Measurements from ENCODE around the gene PPFIBP1. TPM values are rescaled to one million over a fixed set of nuclear protein-coding genes. Genes with fewer than 3 reads are reported as not detected.
A peak's percentile ranks its signal among the peaks of the same experiment; 100 is the strongest.
"Not testable (repeated sequence)": the region's sequence is repeated elsewhere in the genome, so short reads cannot be mapped to it uniquely, and the experiment has no call there.

Gene PPFIBP1
- total and polyA plus RNA-seq, 9 donors, result 61.3 to 216 (median 155) TPM

DNA sequence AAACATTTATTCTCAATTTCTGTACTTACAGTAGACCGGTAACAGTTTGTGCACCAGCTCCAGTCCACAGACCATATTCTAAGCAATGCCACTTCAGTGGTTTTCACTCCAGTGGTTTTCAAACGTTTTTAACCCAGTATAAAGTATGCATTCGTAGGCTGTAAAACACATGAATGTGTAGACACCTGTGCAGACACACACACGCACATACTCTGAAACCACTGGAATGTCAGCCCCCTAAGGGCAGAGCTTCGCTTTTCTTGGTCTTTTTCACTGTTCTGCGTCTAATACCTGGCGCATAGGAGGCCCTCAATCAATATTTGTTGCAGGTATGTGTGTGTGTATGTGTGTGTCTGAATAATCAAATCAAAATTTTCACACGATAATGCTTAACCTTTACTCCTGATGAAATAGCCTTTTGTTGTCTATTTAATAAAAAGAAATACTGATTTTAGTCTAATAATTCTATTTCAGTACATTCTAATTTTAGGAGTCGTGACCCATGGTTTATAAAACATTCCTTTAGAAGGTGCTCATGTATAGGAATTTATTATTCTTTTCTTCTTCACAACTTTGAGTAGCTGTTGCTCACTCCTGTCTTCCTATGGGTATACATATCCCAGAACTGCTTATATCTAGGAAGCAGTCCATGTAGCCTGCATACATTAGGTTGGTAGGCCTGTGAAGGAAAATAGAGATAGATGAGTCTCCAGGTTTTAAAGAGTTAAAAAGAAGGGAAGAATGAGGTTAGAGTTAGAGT, 98.6 kb downstream of the PPFIBP1 start:
- Histone ChIP-seq H3K27me3 (no peaks in the 10 kb centered on the region), H3K27ac (no peak overlapping the region), H3K36me3 (no peaks in the 10 kb centered on the region), H3K4me1 (ENCODE audit: insufficient read depth) (peaks cover 12% of the 10 kb centered on the region), H3K9me3 (no peaks in the 10 kb centered on the region), H3K4me3 (no peak overlapping the region)
- WGBS, 3 donors, result 86 to 91% (median 86%) methylated on average over 9 of the region's 9 CpGs
- no peak for DNase-seq
- intact Hi-C loops (cut with DNase I), result loop anchor here in 2 of 4 donors (10.0 kb wide), 1 partner anchor 98 kb away; the partner anchor contains the start of gene PPFIBP1 (in 2 of the 2)
- no peak for TF ChIP-seq POLR2A (IDR thresholded peaks at IDR 0.05)
- TF ChIP-seq, protein P1, sequence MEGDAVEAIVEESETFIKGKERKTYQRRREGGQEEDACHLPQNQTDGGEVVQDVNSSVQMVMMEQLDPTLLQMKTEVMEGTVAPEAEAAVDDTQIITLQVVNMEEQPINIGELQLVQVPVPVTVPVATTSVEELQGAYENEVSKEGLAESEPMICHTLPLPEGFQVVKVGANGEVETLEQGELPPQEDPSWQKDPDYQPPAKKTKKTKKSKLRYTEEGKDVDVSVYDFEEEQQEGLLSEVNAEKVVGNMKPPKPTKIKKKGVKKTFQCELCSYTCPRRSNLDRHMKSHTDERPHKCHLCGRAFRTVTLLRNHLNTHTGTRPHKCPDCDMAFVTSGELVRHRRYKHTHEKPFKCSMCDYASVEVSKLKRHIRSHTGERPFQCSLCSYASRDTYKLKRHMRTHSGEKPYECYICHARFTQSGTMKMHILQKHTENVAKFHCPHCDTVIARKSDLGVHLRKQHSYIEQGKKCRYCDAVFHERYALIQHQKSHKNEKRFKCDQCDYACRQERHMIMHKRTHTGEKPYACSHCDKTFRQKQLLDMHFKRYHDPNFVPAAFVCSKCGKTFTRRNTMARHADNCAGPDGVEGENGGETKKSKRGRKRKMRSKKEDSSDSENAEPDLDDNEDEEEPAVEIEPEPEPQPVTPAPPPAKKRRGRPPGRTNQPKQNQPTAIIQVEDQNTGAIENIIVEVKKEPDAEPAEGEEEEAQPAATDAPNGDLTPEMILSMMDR (IDR thresholded peaks at IDR 0.05), result no peak
- TF ChIP-seq EP300 (IDR thresholded peaks at IDR 0.05), result no peak

DNA sequence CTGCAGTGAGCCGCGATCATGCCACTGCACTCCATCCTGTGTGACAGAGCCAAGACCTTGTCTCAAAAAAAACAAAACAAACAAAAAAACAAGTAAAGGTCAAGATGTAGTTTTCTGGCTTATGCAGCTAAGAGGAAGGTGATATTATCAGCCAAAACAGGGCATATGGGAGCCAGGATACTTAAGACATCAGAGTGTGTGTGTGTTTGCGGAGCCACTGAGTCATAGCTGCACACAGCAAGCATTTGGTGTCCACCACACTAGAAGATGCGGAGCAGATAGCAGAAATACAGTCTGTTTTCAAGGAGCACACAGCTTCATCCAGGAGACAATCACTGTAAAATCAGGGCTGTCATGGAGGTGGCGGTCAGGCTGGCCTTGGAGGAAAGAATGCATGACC, 99.6 kb downstream of the PPFIBP1 start:
- Histone ChIP-seq H3K9me3 (no peaks in the 10 kb centered on the region), H3K4me3 (no peak overlapping the region), H3K27me3 (no peaks in the 10 kb centered on the region), H3K27ac (no peak overlapping the region), H3K36me3 (no peaks in the 10 kb centered on the region), H3K4me1 (ENCODE audit: insufficient read depth) (peaks cover 14% of the 10 kb centered on the region)
- 59 to 67% (median 64%) methylated on average over 5 of the region's 5 CpGs for WGBS, 3 donors
- DNase-seq, result no peak
- TF ChIP-seq POLR2A (IDR thresholded peaks at IDR 0.05) (no peak), EP300 (IDR thresholded peaks at IDR 0.05) (no peak)
- TF ChIP-seq, protein P1 (IDR thresholded peaks at IDR 0.05), result no peak
- intact Hi-C loops (cut with DNase I), result loop anchor here in 2 of 4 donors (10.0 kb wide), 1 partner anchor 99 kb away; the partner anchor contains the start of gene PPFIBP1 (in 2 of the 2)

DNA sequence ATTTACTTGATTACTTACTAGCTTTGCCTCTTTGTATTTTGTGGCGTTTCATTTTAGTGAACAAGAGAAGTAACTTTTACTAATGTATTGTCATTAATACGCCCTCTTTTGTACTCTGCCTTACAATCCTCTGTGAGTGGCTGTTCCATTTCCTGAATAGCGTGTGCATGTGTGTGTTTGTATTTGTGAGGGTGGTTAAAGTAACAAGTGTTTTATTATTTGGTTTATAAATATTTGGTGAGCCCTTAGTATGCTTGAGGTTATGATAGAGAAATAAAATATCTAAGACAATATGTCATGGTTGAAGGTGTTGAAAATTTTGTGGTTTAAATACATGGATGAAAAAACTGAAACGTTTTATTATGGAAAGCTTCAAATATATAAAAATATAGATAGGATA, 100.6 kb downstream of the PPFIBP1 start:
- no peaks in the 10 kb centered on the region for H3K9me3 ChIP-seq
- no peak overlapping the region for H3K4me3 ChIP-seq
- no peaks in the 10 kb centered on the region for H3K27me3 ChIP-seq
- no peak overlapping the region for H3K27ac ChIP-seq
- DNase-seq, result no peak
- intact Hi-C loops (cut with DNase I), result loop anchor here in 2 of 4 donors (10.0 kb wide), 1 partner anchor 100 kb away; the partner anchor contains the start of gene PPFIBP1 (in 2 of the 2)
- 48 to 60% (median 54%) methylated on average over 4 of the region's 4 CpGs for WGBS, 3 donors
- peaks cover 13% of the 10 kb centered on the region for H3K4me1 ChIP-seq (ENCODE audit: insufficient read depth)
- TF ChIP-seq EP300 (IDR thresholded peaks at IDR 0.05) (no peak), POLR2A (IDR thresholded peaks at IDR 0.05) (no peak)
- TF ChIP-seq, protein P1 (IDR thresholded peaks at IDR 0.05), result no peak
- no peaks in the 10 kb centered on the region for H3K36me3 ChIP-seq

DNA sequence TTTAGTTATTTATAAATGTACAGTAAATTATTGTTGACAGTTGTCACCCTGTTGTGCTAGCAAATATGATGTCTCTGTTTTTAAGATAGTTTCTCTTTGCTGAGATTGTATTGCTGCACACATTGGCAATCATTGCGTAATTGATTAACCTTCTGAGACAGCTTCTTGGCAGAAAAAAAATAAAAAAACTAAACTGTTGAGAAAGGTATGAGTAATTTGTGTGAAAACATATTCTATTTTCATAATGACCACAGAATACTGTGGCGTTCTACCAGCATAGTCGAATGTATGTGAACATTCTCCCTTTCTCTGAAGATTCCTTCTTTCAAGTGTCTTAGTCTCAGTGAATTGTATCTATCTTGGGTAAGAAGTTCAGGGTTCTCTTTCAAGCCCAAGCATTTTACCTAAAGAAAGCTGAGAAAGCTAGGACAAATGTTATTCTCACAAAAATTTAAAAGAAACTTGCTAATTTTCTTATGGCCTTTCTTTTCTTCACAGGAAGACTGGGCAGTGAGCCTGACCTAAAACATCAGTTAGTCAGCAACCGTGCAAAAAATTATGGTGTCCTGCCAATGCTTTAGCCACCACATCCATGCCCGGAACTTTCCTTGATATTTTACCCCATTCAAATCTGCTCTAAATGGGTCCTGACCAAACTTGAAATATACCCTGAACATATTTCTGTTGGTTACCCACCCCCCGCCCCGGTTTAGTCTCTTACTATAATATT, 103.3 kb downstream of the PPFIBP1 start:
- no peaks in the 10 kb centered on the region for H3K9me3 ChIP-seq
- intact Hi-C loops (cut with DNase I), result loop anchor here in 2 of 4 donors (10.0 kb wide), 1 partner anchor 102 kb away; the partner anchor contains the start of gene PPFIBP1 (in 2 of the 2)
- peak in 2 of 5 donors; percentile 19 to 54 for DNase-seq
- H3K36me3 ChIP-seq, result no peaks in the 10 kb centered on the region
- peaks cover 12% of the 10 kb centered on the region for H3K4me1 ChIP-seq (ENCODE audit: insufficient read depth)
- H3K27ac ChIP-seq, result peak overlapping the region in 1 of 2 donors; percentile 43
- no peak overlapping the region for H3K4me3 ChIP-seq
- H3K27me3 ChIP-seq, result no peaks in the 10 kb centered on the region
- WGBS, 3 donors, result 36 to 45% (median 37%) methylated on average over 7 of the region's 7 CpGs
- TF ChIP-seq EP300 (IDR thresholded peaks at IDR 0.05) (no peak), POLR2A (IDR thresholded peaks at IDR 0.05) (no peak)
- TF ChIP-seq, protein P1 (IDR thresholded peaks at IDR 0.05), result no peak

DNA sequence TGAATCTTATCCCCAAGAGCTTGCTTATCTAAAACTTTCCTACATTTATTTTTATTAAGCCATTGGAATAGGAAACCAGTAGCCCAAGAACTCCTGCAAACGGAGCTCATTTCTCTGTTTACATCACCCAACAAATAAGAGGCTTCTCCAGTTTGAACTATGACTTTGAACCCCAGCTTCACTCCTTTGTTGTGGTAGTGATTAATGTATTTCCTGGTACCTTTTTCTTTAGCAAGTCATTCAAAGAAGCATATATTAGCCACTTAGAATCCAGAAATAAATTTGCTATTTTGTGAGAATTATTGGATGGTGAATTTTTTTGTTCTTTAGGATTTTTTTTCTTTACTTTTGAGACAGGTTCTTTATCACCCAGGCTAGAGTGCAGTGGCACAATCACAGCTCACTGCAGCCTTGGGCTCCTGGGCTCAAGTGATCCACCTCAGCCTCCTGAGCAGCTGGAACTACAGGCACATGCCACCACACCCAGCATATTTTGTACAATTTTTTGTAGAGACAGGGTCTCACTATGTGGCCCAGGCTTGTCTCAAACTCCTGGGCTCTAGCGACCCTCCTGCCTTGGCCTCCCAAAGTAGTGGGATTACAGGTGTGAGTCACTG, 104.0 kb downstream of the PPFIBP1 start:
- not testable (repeated sequence) for H3K27me3 ChIP-seq; H3K36me3 ChIP-seq; H3K4me3 ChIP-seq; DNase-seq; H3K4me1 ChIP-seq (ENCODE audit: insufficient read depth); H3K9me3 ChIP-seq
- peak overlapping the region in 1 of 2 donors; percentile 5 for H3K27ac ChIP-seq
- intact Hi-C loops (cut with DNase I), result loop anchor here in 2 of 4 donors (10.0 kb wide), 1 partner anchor 103 kb away; the partner anchor contains the start of gene PPFIBP1 (in 2 of the 2)
- 47 to 52% (median 49%) methylated on average over 2 of the region's 2 CpGs for WGBS, 3 donors

DNA sequence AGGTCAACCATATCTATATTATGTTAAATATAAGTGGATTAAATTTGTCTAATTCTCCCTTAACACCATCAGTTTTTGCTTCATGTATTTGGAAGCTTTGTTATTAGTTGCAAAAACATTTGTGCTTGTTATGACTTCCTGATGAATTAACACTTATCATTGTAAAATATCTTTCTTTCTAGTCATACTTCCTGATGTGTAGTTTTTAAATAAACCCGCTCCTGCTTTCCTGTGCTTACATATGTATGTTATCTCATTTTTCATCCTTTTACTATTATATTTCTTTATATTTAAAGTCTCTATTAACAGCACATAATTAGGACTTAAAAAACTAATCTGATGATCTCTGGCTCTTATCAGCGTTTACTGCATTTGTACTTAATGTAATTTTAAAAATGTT, 106.2 kb downstream of the PPFIBP1 start:
- WGBS, 3 donors, result 84 to 88% (median 86%) methylated on average over 2 of the region's 2 CpGs
- intact Hi-C loops (cut with DNase I), result loop anchor here in 1 of 4 donors (10.0 kb wide), 1 partner anchor 195 kb away; no protein-coding TSS in a partner anchor
- H3K4me3 ChIP-seq; H3K36me3 ChIP-seq; H3K27me3 ChIP-seq; H3K4me1 ChIP-seq (ENCODE audit: insufficient read depth); DNase-seq; H3K27ac ChIP-seq; H3K9me3 ChIP-seq: not testable (repeated sequence)
